Erythroblast (primary cell): ENCODE data around the gene ERGIC1.
"Not testable (repeated sequence)": the region's sequence is repeated elsewhere in the genome, so short reads cannot be mapped to it uniquely, and the experiment has no call there.

ENCODE experiments used
- DNase-seq, 2 experiments: peaks; one replicate each; lab custom pipeline; 2025; lab: John Stamatoyannopoulos, UW
- GATA1 ChIP-seq: IDR thresholded peaks from 2 replicates; pipeline ENCODE4 v1.6.1; 2011; ENCODE audit warnings: low read depth, mild to moderate bottlenecking, control low read depth, low read length, moderate library complexity
- POLR2A ChIP-seq: IDR thresholded peaks from 2 replicates; pipeline ENCODE4 v1.6.1; 2011; ENCODE audit warnings: mild to moderate bottlenecking, low read length

ERGIC1 gene, protein sequence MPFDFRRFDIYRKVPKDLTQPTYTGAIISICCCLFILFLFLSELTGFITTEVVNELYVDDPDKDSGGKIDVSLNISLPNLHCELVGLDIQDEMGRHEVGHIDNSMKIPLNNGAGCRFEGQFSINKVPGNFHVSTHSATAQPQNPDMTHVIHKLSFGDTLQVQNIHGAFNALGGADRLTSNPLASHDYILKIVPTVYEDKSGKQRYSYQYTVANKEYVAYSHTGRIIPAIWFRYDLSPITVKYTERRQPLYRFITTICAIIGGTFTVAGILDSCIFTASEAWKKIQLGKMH

DNA sequence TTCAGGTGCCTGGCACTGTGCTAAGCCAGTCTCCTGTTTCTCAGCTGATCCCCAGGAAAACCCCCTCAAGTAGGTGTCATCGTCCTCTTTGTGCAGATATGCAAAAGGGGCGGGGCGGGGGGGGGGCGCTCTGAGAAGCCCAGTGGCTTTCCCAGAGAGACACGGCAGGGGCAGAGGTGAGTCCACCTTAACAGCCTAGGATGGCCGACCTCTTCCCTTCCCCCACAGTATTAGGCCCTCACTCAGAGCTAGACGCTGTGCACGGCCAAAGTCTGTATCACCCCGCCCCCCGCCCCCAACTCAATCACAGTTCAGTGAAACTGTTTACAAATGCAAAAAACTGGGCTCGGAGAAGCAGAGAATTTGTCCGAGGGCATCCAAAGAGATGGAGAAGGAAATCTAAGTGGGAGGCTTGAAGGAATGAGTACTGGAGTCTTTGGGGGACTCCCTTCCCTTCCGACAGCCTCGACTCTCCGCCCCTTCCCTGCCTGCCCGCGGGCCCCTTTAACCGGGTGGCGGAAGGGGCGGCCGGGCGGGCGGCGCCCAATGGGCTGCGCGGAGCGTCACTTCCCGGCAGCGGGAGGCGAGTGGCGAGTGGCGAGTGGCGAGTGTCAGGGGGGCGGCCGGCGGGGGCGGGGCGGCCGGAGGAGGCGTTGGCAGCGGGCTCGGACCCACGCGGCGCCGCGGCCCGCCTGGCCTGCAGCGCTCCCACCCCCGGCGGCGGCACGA lies at the start of gene ERGIC1:
Gene ERGIC1 (plus strand): TSS at position 566 of the 729 bp plus-strand sequence. CDS start 163 bp downstream, at position 729.
- DNase-seq: peak; percentile 70 to 73
- TF ChIP-seq GATA1: no peak
- TF ChIP-seq POLR2A: no peak

- no peak for DNase-seq
- no peak for TF ChIP-seq POLR2A
- no peak for TF ChIP-seq GATA1
These were observed 48.5 kb upstream of the ERGIC1 start for GRCh38 chr5:172785429-172786088.

GRCh38 chr5:172786736-172787462 lies 47.2 kb upstream of the ERGIC1 start:
- DNase-seq: no peak
- TF ChIP-seq GATA1: no peak
- TF ChIP-seq POLR2A: no peak

DNA sequence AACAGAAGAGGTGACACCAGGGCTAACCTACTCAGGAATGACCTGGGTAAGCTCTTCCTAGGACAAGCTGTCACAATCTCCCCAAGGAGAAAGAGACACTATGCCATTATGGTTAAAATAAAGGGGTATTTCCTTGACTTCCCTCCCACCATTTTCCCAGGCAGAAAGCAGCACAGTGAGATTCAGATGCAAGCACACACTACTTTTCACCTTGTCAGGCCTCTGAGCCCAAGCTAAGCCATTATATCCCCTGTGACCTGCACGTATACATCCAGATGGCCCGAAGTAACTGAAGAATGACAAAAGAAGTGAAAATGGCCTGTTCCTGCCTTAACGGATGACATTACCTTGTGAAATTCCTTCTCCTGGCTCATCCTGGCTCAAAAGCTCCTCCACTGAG lies 46.5 kb upstream of the ERGIC1 start:
- DNase-seq: not testable (repeated sequence)

DNA sequence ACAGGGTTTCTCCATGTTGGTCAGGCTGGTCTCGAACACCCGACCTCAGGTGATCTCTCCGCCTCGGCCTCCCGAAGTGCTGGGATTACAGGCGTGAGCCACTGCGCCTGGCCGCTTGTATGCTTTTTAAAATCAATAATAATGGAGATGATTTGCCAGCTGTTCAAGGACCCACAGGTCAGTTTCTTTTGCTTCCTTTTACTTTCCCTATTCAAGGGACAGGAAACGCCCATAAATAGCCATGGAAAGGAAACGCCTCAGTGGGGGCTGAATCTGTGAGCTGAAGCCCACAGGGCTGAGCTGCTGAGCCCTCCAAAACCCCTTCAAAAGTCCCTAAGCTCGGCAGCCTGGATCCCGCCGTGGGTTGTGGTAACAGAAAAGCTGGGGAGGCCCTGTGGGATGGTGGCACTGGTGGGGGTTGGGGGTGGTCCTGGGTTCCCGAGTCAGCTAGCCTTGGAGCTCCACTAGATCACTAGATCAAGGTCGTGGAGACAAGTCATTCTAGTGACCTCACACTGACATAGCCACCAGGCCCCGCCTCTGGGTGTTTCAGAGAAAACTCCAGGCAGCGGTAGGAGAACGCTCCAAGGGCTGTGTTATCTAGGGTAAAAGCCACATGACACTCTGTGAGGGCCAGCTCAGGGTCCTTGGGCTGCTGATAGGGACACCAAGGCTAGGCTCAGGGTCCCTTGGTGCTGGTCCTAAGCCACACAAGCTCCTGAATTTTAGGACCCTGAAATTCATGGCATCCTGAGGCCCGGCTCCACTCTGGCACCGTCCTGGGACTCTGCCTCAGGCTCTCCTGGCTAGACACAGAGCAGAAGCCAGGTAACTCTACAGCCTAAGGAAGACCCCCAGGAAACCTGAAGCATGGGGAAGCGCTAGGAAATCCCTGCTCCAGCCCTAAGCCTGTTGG lies 45.0 kb upstream of the ERGIC1 start:
- peak; percentile 93 to 94 for DNase-seq
- TF ChIP-seq POLR2A: peak; percentile 80
- no peak for TF ChIP-seq GATA1

GRCh38 chr5:172789687-172790495 lies 44.2 kb upstream of the ERGIC1 start:
- TF ChIP-seq POLR2A: no peak
- no peak for TF ChIP-seq GATA1
- peak; percentile 62 to 77 for DNase-seq

DNA sequence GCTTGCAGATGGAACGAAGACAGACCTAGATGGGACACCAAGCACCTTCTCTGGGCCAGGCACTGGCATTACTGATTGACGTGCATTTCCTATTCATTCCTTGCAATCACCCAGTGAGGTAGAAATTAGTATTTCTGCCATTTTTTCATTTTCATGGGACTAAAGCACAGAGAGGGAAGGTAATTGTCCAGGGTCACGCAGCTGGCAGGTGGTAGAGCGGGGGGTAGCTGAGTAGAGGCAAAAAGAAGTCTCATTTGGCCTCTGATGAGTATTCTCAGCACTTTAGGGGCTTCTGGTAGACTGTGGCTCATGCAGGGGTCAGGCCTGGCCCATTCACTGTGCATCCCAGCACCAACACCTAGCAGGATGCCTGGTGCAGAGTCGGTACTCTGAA lies 43.6 kb upstream of the ERGIC1 start:
- DNase-seq: no peak
- TF ChIP-seq POLR2A (no peak), GATA1 (no peak)

GRCh38 chr5:172791286-172791685 lies 42.8 kb upstream of the ERGIC1 start:
- peak; percentile 38 to 64 for DNase-seq
- no peak for TF ChIP-seq POLR2A
- TF ChIP-seq GATA1: no peak

DNA sequence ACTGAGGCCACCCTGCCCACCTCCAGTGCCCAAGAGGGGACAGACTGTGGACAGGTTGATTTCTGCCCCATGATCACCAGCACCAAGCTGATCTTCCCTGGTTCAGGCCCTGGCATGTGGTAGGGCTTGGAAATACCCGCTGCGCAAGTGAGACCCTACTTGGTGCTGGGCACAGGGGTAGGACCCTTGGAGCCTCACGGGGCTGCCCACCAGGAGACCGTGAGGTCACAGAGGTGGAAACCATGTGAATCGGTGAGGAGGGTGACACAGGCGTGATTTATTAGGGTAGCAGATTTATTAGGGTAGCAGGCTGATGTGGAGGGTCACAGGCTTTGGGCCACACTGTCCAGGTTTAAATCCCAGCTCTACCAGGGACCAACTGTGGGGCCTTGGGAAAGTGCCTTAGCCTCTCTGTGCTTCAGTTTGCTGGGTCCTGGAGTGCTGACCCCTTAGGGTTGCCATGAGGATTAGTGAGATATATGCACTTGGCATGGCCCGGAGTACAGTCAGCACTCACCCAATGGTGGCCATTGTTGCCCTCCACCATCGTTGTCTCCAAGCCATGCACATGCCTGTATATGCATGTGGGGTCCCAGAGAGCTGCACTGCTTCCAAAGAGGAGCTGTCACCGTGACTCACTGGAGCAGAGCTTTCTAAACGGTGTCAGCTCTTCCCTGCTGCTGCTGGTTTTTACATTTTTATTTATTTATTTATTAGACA lies 42.2 kb upstream of the ERGIC1 start:
- no peak for DNase-seq
- TF ChIP-seq GATA1: no peak
- TF ChIP-seq POLR2A: no peak

- DNase-seq: no peak
- TF ChIP-seq GATA1: no peak
- TF ChIP-seq POLR2A: no peak
These were observed 41.1 kb upstream of the ERGIC1 start for GRCh38 chr5:172792701-172793570.
